NAMALWA (cell line): Measurements from ENCODE around the gene VPREB3.

ENCODE experiments used
- DNase-seq: peaks from one replicate; pipeline ENCODE4 v3.0.0-alpha.2; 2015; ENCODE audit warnings: low spot score

VPREB3 gene

DNA sequence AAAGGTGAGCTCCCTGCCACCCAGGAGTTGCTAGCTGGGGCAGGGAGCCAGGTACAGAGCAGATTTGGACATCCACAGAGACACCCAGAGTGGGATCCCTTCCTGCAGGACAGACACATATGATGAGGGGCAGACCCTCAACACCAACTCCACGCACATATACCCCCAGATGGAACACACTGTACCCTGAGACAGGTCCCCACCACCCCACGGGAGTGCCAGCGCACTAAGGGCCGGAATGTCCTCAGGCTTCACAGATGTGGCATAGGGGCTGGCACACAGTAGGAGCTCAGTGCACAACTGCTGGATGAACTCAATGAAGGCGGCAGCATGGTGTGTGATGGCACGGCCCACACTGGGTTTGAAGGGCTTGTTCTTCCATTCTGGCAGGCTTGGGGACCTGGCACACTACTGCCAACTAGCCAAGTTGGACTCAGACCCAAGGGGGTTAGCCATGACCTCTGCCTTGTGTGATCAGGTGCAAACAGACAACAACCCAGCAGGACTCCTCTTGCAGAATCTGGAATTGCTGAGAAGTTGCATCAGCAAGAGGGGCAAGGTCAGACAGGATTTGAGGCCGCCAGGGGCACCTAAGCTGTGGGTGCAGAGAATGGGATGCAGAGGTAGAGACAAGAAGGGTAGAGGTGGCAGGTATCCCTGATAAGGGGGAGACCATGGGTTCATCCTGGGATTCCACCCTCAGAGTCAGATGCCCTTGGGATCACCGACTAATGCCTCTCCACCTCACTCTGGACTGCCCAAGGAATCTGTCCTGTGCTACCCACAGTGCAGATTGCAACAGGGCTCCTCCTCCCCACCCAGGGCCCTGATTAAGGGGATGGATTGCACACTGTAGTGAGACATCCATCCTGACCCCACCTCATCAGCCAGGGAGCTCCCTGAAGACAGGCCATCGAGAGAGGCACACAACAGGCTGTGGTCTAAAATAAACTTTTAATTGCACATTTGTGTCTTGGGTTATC lies 11.0 kb upstream of the VPREB3 start:
- DNase-seq = no peak

DNA sequence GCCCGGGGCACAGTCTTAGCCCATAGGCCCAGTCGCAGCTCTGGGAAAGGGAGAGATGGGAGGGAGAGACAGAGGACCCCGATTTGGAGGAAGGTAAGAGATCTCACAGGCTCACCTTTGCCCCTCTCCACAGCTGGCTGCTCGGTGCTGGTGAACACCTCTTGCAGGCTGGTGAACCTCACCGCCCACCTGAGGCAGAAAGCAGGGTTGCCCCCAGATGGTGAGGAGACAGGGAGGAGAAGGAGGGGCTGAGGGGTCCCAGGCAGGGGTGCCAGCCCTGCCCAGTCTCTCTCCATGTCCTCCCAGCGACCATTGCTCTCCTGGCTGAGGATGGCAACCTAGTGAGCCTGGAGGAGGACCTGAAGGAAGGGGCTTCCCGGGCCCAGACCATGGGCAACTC lies 9.7 kb upstream of the VPREB3 start:
- no peak for DNase-seq

DNA sequence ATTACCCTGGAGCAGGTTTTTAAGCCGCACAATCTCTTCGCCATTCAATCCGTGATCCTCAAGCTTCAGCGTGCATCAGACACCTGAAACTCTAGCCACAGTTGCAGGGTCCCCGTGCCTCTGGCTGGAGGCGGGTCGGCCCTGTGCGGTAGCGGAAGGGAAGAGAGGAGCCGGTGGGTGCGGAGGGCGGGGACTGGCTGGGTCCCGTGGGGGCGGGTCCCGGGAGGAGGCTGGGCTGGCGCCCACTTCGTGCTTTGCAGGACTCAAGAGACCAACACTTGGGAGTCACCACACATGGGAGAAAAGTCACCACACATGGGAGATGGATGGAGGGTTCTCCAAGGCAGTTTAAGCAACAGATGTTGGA lies 9.3 kb upstream of the VPREB3 start:
- DNase-seq = peak; percentile 37

DNA sequence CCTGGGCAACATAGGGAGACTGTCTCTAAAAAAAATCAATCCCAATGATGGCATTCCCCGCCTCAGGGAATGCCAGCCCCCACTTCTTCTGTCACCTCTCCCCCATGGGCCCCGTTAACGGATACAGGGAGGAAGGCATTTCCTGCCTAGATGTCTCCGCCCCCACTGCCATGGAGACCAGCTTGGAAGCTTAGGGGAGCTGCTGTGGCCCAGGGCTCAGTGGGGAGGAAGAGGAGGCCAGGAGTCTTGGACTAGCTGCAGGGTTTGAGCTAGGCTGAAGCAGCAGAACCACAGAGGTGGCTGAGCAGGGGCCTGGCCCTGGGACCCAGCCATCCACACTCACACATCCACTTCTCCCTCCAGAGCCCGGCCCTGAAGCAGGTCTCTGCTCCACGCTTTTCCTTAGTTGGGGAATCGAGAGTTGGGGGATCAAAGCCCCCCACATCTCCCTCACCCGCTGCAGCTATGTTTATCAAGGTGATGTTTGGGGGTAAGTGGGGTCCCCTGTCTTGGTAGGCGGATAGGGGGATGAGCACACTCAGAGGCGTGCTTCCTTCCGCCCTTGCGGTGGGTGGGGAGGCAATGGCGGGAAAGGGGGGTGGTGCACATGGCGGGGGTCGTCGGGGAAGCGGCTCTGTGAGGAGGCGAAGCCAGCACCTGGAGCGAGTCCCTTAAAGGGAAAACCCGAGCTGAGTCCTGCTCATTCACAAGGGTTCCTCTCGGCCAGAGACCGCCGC lies 8.8 kb upstream of the VPREB3 start, which contains the start of gene C22orf15:
TSS of gene C22orf15 (plus strand) at position 149 of the 737 bp plus-strand sequence. CDS start at position 466, 317 bp downstream.
- no peak for DNase-seq

DNA sequence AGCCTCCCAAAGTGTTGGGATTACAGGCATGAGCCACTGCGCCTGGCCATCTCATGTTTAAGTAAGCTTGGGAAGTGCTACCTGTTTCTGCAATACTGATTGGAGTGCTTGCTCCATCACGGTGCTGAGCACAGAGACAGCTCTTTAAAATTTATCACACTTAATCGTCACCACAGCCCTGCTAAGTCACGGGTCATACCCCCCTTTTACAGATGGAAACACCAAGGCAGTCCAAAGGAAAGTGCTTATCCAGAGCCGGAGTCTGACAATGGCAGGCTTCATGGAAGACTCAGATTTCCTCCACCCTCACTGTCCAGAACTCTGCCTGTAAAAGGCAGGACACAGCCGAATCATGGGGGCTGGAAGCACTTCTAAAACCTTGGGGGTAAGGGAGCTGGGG lies 5.8 kb upstream of the VPREB3 start:
- DNase-seq = no peak

DNA sequence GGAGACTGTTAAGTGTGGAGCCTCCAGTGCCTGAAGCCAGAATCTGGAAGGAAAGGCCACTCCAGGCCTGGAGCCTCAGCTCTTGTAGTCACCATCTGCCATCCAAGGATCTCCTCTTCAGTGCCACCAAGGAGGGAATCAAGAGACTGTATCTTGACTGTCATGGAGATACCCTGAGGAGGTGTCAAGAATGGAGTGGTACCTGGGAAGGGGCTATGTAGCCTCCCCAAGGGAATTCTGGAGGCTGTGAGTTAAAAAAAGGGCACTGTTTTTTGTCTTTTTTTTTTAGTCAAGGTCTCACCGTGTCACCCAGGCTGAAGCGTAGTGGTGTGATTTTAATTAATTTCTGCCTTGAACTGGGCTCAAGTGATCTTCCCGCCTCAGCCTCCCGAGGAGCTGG lies 5.3 kb upstream of the VPREB3 start:
- DNase-seq = no peak

DNA sequence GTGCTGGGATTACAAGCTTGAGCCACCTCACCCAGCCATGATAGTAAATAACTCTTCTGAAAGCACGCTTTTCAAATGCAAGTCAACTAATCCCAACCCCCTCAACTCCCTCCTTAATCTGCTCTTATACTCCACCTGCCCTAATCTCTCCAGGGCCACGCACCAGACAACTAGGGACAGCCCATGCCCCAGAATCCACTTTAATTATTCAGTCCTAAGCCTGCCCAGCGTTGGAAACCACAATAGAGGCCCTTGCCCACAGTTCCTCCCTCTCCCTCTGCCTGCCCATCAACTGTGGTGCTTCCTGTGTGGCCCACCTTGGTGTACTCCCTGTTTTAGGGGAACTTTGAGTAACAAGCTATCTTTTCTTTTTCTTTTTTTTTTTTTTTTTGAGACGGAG lies 2.7 kb upstream of the VPREB3 start:
- no peak for DNase-seq

DNA sequence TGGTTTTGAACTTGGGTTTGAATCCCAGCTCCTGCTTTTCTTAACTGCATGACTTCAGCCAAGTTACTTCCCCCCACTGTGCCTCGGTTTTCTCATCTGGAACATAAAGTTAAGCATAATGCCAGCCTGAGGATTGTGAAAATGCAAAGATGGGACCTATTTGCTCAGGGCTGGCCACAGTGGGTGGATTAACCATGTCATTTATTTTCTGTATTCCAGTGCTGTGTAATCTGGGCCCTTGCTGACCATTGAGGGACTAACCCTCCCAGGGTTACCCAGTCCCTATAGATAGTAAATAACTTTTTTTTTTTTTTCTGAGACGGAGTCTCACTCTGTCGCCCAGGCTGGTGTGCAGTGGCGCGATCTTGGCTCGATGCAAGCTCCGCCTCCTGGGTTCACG lies 1.5 kb upstream of the VPREB3 start:
- no peak for DNase-seq

DNA sequence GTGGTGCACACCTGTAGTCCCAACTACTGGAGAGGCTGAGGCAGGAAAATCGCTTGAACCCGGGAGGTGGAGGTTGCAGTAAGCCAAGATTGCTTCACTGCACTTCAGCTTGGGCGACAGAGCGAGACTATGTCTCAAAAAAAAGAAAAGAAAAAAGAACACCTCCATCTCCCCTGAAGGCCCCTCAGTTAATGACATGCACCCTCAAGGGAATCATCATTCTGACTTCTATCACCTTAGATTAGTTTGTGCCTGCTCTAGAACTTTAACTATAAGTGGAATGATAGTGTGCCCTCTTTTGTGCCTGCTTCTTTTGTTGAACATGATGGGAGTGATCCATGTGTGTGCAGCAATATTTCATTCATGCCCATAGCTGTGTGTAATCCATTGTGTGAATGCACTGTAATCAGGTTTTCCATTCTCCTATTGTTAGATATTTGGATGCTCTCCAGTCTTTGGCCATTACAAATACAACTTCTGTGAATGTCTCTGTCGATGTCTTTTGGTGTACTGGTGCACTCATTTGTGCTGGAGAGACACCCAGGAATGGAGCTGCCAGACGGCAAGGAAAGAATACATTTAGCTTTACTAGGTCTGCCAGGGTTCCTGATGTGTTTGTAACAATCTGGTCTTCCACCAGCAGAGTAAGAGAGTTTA lies 883 bp upstream of the VPREB3 start:
- DNase-seq = peak; percentile 54

DNA sequence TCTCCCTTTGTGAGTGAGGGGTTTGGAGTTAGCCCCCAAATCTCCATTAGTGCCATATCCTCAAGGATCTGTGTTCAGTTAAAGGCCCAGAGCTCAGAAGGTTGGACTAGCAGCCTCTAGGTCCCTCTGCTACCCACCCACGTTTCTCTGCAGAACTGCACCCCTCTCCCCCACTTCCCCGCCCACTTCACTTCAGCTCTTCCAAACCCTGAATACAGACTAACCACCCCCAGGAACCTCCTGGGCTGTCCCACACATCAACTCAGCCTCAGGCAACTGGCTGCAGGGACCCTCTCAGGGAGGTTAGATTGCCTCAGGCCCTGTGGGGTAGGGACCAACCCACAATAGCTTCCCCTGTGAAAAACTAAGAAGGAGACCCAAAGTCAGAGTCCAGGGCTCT lies 840 bp downstream of the VPREB3 start:
- DNase-seq = peak; percentile 65

DNA sequence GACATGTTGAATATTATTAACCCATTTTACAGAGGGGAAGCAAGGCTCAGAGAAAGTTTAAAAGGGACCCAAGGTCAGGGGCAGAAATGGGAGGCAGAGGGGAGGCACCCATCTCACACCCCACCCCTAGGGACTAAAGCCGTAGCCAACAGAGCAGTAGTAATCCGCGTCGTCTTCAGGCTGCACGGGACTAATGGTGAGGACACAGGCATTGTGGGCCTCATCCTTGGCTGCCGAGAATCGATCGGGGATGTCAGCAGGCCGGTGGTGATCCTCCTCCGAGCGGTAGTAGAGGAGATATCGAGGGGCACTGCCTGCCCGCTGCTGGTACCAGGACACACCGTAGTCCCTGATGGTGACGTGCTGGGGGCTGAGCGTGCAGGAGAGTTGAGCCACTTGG lies 1.5 kb downstream of the VPREB3 start:
- peak; percentile 87 for DNase-seq

DNA sequence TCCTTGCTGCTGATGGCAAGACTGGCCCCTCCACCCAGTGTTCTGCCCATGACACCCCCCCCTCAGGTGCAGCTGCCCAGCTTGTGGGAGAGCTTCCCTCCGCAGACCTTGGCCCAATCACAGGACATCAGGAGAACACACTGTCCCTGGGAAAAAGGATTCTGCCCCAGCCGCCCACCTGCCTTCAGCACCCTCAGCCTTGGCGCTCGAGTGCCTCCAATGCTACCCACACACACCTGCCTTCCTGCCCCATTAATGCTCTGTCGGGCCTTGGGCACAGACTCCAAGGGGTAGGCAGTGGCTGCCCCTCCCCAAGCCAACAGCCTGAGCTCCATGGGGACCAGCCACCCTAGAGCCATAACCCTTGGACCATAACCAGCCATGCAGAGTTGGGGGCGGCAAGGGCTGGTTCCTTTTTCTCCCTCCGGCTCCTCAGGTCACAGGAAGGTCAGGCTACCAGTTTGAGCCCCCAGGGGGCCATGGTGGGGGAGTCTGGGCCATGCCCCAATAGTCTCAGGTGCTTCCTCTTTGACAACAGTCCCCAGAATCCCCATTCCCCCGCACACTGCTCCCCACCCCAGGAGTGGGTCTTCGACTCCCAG lies 2.0 kb downstream of the VPREB3 start:
- DNase-seq = peak; percentile 93

DNA sequence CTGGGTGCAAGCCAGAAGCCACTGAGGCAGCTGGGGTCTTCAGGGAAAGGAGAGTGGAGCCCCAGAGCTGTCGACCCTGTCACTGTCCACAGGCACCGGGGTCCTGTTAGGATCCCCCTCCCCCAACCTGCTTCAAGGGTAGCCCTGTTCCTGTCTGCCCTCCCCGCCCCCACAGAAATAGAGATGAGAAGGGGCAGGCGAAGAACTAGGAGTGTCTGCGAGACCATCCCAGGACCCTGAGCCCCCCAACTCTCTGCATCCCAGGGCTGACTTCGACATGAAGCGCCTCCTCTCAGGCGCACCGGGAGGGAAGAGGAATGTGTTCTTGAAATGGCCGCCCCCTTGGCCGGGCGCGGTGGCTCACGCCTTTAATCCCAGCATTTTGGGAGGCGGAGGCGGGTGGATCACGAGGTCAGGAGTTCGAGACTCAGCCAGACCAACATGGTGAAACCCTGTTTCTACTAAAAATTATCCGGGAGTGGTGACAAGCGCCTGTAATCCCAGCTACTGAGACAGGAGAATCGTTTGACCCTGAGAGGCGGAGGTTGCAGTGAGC lies 2.7 kb downstream of the VPREB3 start:
- DNase-seq = no peak

DNA sequence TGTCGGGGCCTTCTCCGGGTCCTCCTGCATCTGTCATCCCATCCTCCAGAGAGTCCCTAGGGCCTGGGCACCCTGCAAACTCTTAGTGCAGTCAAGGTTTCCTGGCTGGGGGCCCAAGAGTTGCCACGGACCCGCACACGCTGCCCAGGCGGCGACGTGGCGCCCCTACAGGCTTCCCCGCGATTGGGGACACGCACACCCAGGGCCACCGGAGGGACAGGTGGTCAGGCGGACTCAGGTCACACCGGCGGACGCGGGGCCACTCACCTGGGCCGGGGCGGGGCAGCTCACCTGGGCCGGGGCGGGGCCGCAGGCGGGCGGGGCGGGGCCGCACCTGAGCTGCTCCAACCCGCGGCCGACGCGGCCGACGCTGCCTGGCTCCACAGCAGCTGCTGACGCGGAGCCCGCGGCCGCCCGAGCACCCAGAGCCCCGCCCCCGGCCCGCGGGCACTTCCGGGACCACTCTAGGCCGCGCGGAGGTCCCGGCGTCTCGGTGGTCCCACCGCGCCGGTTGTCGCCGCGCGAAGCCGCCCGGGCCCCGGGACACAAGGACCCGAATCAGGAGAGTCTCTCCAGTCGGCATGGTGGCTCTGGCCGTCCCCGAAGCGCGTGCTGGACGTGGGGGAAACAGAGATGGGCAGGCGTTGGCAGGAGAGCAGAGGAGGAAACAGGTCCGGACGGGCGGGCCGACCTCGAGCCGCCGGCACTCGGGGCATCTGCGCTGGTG lies 3.3 kb downstream of the VPREB3 start, which contains the start of gene ZNF70:
TSS of gene ZNF70 (minus strand) at position 399 of the 727 bp plus-strand sequence. CDS start 5,972 bp downstream, outside the sequence.
- DNase-seq = peak; percentile 91

DNA sequence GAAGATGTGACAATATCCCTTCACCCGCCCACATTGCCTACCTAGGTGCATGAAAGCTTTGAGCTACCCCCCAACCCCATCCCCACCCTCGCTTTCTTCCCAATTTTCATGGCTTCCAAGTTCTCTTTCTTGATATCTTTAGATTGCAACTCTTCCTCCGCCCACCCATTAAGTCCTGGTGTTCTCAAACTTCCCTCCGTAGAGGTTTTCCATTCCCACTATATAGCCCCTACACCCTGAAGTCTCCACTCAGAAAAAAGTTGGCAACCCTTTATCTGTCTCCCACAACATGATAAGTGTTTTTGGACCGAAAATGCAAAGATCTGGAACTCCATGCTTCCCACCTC lies 3.9 kb downstream of the VPREB3 start:
- DNase-seq = no peak

DNA sequence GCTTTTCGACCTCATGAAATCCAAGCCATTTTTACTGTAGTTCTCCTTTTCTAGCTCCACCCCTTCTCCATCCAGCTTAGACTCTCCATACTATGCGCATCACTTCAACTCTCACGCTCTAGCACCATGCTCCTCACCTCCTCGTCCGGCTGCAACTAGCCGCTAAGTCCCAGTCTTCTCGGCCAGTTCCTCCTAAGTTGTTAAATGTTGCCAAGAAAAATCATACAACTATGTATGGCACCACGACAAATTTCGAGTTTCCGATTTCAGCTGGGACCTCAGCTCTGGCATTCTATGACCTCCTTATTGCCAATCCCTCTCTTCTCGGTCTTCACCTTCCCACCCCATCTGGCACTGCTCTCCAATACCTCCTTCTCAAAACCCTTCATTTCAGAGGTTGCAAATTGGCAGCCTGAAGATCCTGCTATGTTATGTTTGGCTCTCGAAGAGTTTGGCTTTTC lies 4.4 kb downstream of the VPREB3 start:
- DNase-seq = no peak

DNA sequence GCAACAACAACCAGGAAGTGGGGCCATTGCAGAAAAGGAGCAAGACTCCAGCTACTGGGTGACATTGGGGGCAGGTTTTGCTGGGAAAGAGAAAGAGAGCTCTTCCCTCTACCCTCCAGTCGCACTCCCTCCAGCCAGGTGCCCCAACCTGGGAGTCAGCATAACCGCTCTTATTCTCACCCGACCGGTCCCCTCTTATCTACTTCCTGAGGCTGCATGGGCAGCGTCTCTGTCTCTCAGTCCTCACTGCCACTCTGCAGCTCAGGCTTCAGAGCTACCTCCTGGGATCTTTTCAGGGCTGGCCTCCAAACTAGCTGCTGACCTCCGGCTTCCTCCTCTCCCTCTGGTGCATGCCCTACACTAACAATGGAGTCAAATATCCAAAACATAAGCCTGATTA lies 8.4 kb downstream of the VPREB3 start:
- no peak for DNase-seq

DNA sequence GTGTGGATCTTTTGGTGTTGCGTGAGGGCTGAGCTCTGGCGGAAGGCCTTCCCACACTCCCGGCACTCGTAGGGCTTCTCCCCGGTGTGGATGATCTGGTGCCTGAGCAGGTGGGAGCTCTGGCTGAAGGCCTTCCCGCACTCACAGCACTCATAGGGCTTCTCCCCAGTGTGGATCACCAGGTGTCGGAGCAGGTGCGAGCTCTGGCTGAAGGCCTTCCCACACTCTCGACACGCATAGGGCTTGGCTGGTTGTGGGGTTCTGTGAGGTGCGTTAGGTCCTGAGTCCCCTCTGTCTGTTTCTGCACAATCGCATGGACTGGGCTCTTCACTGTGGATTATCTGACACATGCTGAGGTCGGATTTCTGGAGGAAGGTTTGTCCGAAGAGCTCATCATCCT lies 9.7 kb downstream of the VPREB3 start:
- no peak for DNase-seq

DNA sequence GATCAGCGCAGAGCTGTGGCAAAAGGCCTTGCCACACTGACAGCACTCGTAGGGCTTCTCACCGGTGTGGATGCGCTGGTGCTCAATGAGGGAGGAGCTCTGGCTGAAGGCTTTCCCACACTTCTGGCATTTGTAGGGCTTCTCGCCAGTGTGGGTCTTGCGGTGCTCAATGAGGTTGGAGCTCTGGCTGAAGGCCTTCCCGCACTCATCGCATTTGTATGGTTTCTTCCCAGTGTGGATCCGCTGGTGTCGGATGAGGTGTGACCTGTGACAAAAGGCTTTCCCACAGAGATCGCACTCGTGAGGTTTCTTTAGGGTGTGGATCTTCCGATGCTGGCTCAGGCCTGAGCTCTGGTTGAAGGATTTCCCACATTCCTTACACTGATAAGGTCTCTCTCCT lies 10.2 kb downstream of the VPREB3 start:
- no peak for DNase-seq

DNA sequence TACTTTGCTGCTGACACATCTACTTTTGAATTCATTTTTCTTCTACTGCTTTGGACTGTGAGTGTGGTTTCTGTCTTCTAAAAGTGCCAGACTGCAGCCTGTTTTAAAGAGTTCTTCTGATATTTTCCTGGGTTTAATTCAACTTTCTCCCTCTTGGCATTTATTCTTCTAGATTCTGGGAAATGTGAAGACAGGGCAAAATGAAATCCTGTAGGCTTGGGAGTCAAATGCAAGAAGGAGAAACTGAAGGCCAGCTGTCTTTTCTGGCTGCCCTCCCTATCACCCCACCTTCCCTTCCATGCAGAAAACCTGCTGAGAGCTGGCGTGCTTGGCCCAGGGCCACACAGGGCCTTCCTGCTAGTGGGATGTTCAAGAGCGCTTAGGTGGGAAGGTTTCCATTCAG lies 10.9 kb downstream of the VPREB3 start:
- no peak for DNase-seq
